GM12872 (cell line): ENCODE results near the gene ANKRD44.
A peak's percentile ranks its signal among the peaks of the same experiment; 100 is the strongest.

ENCODE experiments used
- CTCF ChIP-seq: IDR thresholded peaks from 3 replicates; pipeline ENCODE4 v1.5.1; 2011; ENCODE audit warnings: low read depth, mild to moderate bottlenecking, low read length, moderate library complexity; ENCODE audit not compliant: insufficient read depth

ANKRD44 gene

GRCh38 chr2:197195518-197195917, 115.1 kb downstream of the ANKRD44 start:
- no peak for TF ChIP-seq CTCF

GRCh38 chr2:197191940-197192322, 118.6 kb downstream of the ANKRD44 start:
- no peak for TF ChIP-seq CTCF

- TF ChIP-seq CTCF = peak; percentile 50; the same call in 1 of the 3 replicates
Measured at GRCh38 chr2:197191177-197191939, 119.2 kb downstream of the ANKRD44 start.

- TF ChIP-seq CTCF = no peak
Measured at GRCh38 chr2:197190100-197190432, 120.5 kb downstream of the ANKRD44 start.

- TF ChIP-seq CTCF = no peak
Measured at GRCh38 chr2:197189426-197190099, 121.0 kb downstream of the ANKRD44 start.

GRCh38 chr2:197185676-197186075, 124.9 kb downstream of the ANKRD44 start:
- TF ChIP-seq CTCF = no peak

GRCh38 chr2:197184959-197185586, 125.5 kb downstream of the ANKRD44 start:
- TF ChIP-seq CTCF = no peak
